ENCODE results near the gene PIAS1.
A peak's percentile ranks its signal among the peaks of the same experiment; 100 is the strongest.

The PIAS1 gene

GRCh38 chr15:68145706-68146105 lies 91.6 kb downstream of the PIAS1 start:
- no peak overlapping the region for H3K4me3 ChIP-seq (replicated peaks in 1 of 2; ENCODE audit: low read depth in 2 of 2, low read length in 2 of 2)
- DNase-seq (ENCODE audit: low read depth in 2 of 2), result peak in 1 of 2 donors; percentile 31
- TF ChIP-seq CTCF (IDR thresholded peaks at IDR 0.05; ENCODE audit: low read depth, low read length), result no peak

DNA sequence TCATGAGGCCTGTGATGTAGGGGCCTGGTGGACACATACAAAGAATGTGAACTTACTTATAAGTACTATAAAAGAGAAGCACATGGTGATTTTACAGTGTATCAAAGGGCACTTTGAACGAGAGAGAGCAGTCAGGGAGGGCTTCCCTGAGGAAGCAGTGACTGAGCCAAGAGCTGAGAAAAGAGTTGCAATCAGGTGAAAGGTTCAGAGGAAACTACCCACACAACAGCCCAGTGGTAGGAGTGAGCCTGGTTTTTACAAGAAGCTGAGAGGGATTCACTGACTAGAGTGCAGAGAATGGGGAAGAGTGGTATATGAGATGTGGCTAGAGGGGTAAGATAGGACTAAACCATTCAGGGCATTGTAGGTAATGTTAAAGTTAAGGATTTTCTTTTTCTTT lies 93.9 kb downstream of the PIAS1 start:
- TF ChIP-seq CTCF (IDR thresholded peaks at IDR 0.05; ENCODE audit: low read depth, low read length), result no peak
- no peak overlapping the region for H3K4me3 ChIP-seq (replicated peaks in 1 of 2; ENCODE audit: low read depth in 2 of 2, low read length in 2 of 2)
- DNase-seq (ENCODE audit: low read depth in 2 of 2), result no peak

GRCh38 chr15:68149059-68149458 lies 94.9 kb downstream of the PIAS1 start:
- no peak for TF ChIP-seq CTCF (IDR thresholded peaks at IDR 0.05; ENCODE audit: low read depth, low read length)
- DNase-seq (ENCODE audit: low read depth in 2 of 2), result peak; percentile 29
- H3K4me3 ChIP-seq (replicated peaks in 1 of 2; ENCODE audit: low read depth in 2 of 2, low read length in 2 of 2), result no peak overlapping the region

DNA sequence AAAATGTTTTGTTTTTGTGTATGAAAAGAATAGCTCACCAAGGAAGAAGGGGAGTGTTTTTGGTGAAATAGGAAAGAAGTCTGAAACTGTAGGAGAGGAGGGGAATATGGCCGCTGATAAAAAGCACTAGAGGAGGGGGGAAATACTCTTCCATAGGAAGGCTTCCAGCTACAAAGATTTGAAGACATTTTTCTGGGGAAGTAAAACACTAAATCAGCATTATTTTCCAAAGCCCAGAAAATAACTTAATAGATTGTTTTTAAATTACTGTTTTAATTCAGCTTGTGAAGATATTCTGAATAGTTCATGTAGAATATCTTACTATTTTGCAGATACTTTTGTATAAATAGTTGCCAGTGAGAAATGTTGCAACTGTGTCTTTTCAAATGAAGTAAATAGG lies 96.1 kb downstream of the PIAS1 start:
- no peak for TF ChIP-seq CTCF (IDR thresholded peaks at IDR 0.05; ENCODE audit: low read depth, low read length)
- no peak for DNase-seq (ENCODE audit: low read depth in 2 of 2)
- no peak overlapping the region for H3K4me3 ChIP-seq (replicated peaks in 1 of 2; ENCODE audit: low read depth in 2 of 2, low read length in 2 of 2)

DNA sequence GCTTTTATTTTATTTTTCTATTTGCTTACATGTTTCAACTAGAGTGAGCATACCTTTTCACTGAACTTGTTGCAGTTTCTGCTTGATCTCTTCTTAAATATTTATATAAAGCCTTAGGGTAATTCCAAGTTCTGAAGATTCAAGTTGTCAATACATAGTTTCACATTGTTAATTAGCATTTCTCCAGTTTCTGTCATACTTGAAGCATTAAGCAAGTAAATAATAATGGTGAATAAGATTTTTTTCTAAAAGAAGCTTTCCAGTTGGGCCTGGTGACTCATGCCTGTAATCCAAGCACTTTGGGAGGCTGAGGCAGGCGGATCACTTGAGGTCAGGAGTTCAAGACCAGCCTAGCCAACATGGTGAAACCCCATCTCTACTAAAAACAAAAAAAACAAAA lies 97.2 kb downstream of the PIAS1 start:
- no peak for DNase-seq (ENCODE audit: low read depth in 2 of 2)
- H3K4me3 ChIP-seq (replicated peaks in 1 of 2; ENCODE audit: low read depth in 2 of 2, low read length in 2 of 2), result no peak overlapping the region

DNA sequence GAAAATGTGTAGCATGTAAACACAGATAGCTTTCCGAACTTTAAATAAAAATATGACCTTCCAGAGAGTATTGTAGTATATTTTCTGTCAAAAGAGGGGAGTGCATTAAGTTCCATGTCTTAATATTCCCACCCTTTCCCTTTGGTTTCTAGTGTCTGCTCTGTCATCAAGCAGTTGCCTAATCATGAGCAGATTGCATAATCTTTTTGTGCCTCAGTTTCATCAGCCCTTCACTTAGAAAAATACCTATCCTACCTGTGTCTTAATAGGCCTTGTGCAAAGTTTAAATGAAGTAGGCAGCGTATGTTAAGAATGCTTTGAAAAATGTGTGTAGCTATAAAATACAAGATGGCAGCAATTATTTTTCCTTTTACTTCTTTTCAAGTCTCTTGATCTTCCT lies 98.2 kb downstream of the PIAS1 start:
- no peak overlapping the region for H3K4me3 ChIP-seq (replicated peaks in 1 of 2; ENCODE audit: low read depth in 2 of 2, low read length in 2 of 2)
- DNase-seq (ENCODE audit: low read depth in 2 of 2), result peak in 1 of 2 donors; percentile 7
- no peak for TF ChIP-seq CTCF (IDR thresholded peaks at IDR 0.05; ENCODE audit: low read depth, low read length)

More for the DNA sequence above, 97.2 kb downstream of the PIAS1 start:
- no peak for TF ChIP-seq CTCF (IDR thresholded peaks at IDR 0.05; ENCODE audit: low read depth, low read length)

GRCh38 chr15:68154923-68155559 lies 100.9 kb downstream of the PIAS1 start:
- TF ChIP-seq CTCF (IDR thresholded peaks at IDR 0.05; ENCODE audit: low read depth, low read length), result peak; percentile 73
- DNase-seq (ENCODE audit: low read depth in 2 of 2), result peak; percentile 79 to 86
- no peak overlapping the region for H3K4me3 ChIP-seq (replicated peaks in 1 of 2; ENCODE audit: low read depth in 2 of 2, low read length in 2 of 2)
